PC-3 (cell line): ENCODE data around the gene KCNE2.
"Not testable (repeated sequence)": the region's sequence is repeated elsewhere in the genome, so short reads cannot be mapped to it uniquely, and the experiment has no call there.

Experiments
- EZH2phosphoT487 ChIP-seq: fragments of 300-600 bp; sonication (generic); IDR thresholded peaks from 2 replicates; pipeline ENCODE4 v1.6.1; 2018; ENCODE audit warnings: mild to moderate bottlenecking, antibody characterized with exemption, low read length, borderline replicate concordance
- TF ChIP-seq, protein P1 (sequence below): fragments of 300-600 bp; sonication (generic); conservative IDR thresholded peaks from 2 replicates; pipeline ENCODE4 v1.5.1; 2017; ENCODE audit warnings: antibody characterized with exemption, low read depth, mild to moderate bottlenecking, low read length

DNA sequence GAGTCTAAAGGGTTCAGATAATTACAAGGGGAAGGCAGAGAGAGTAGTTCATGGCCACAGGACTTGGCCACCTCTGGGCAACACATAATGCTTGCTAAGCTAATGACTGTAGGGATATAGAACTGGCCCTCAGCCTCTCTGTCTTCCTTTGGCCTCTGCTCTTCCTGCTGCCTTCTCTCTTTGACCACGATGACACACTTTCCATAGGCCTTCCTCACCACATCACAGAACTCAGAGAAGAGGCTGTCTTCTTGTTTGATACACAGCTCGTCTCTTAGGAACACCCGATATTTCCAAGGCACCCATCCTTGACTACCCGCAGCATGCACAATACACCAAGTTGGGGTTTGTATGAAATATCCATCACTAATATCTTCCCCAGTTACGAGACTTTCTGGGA lies 36.7 kb downstream of the KCNE2 start:
- TF ChIP-seq, protein P1, sequence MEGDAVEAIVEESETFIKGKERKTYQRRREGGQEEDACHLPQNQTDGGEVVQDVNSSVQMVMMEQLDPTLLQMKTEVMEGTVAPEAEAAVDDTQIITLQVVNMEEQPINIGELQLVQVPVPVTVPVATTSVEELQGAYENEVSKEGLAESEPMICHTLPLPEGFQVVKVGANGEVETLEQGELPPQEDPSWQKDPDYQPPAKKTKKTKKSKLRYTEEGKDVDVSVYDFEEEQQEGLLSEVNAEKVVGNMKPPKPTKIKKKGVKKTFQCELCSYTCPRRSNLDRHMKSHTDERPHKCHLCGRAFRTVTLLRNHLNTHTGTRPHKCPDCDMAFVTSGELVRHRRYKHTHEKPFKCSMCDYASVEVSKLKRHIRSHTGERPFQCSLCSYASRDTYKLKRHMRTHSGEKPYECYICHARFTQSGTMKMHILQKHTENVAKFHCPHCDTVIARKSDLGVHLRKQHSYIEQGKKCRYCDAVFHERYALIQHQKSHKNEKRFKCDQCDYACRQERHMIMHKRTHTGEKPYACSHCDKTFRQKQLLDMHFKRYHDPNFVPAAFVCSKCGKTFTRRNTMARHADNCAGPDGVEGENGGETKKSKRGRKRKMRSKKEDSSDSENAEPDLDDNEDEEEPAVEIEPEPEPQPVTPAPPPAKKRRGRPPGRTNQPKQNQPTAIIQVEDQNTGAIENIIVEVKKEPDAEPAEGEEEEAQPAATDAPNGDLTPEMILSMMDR: not testable (repeated sequence)
- TF ChIP-seq EZH2phosphoT487: not testable (repeated sequence)
